ENCODE measurements around the gene TPRN.
A peak's percentile ranks its signal among the peaks of the same experiment; 100 is the strongest.

TPRN gene

DNA sequence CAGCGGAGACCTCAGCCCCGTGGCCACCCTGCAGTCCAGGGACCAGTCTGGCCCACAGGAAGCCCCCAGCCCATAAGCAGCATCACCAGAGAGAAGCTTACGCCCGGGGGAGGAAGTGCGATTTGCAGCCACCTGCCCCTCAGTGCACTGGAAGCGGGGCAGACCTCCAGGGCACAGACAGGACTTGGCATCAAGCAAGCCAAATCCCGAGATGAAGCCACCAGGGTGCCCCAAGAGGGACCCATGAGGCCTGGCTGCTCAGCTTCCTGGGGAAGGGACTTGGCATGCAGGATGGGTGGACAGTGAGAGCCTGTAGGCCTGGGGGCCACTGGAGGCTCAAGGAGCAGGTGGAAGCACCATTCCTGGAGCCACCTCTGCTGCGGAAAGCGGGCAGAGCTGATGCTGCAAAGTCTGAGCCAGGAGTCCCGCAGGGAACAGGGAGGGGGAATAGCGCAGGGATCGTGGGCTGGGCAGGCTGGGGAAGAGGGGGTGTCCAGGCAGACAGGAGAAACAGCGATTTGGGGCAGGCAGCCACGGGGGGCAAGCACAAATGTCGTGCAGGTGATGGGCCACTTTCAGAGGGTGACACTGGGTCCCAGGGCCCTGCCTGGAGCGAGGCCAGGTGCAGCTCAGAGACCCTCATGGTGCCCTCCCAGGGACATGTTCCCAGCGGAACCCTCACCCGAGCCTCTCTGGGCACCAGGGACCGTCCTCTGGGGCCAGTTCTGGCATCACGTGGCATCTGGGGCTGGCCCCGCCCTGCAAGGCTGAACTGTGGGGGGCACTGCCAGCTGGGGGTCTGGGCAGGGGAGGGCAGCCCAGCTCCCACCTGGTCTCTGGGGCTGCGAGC lies 33.9 kb downstream of the TPRN start:
- H3K9me3 ChIP-seq (ENCODE audit: control insufficient read depth, low read length), result no peaks in the 10 kb centered on the region
- no peak overlapping the region for H3K23ac ChIP-seq (ENCODE audit: low read length in 2 of 2)
- no peak overlapping the region for H3K4me3 ChIP-seq (ENCODE audit: insufficient read depth in 1 of 2, low read depth in 1 of 2, low read length in 2 of 2)
- no peak overlapping the region for H4K8ac ChIP-seq (ENCODE audit: low read length)
- no peak overlapping the region for H3K4me2 ChIP-seq (ENCODE audit: low read length, poor library complexity, severe bottlenecking)
- H3K79me1 ChIP-seq (replicated peaks; ENCODE audit: low read length, poor library complexity, severe bottlenecking), result no peaks in the 10 kb centered on the region
- no peak overlapping the region for H2BK120ac ChIP-seq (ENCODE audit: low read depth, low read length)
- no peak overlapping the region for H3K18ac ChIP-seq (ENCODE audit: low read depth in 1 of 2, low read length in 2 of 2)
- H4K91ac ChIP-seq (ENCODE audit: low read length), result no peak overlapping the region
- H2AFZ ChIP-seq (ENCODE audit: low read depth, low read length), result no peak overlapping the region
- H2BK15ac ChIP-seq (ENCODE audit: low read depth, poor library complexity, severe bottlenecking), result no peak overlapping the region
- H3K36me3 ChIP-seq (ENCODE audit: control insufficient read depth in 1 of 2, insufficient read depth in 2 of 2, low read depth in 1 of 2, low read length in 2 of 2), result no peaks in the 10 kb centered on the region
- peaks cover 39% of the 10 kb centered on the region for H3K4me1 ChIP-seq (ENCODE audit: control insufficient read depth, insufficient read depth, low read depth, low read length)
- H3K27me3 ChIP-seq (ENCODE audit: control insufficient read depth in 1 of 2, insufficient read depth in 1 of 2, low read length in 2 of 2), result peaks cover 85 to 87% of the 10 kb centered on the region in 2 experiments
- H3K14ac ChIP-seq (ENCODE audit: low read length in 2 of 2), result no peak overlapping the region
- no peak overlapping the region for H3K4ac ChIP-seq (ENCODE audit: low read depth in 1 of 2, low read length in 2 of 2)
- no peak overlapping the region for H3K9ac ChIP-seq (ENCODE audit: low read length)
- H2BK12ac ChIP-seq (ENCODE audit: low read length in 2 of 2), result no peak overlapping the region
- DNase-seq, result no peak
- H2AK5ac ChIP-seq (ENCODE audit: low read length, severe bottlenecking), result no peak overlapping the region
- WGBS, result 73% methylated on average over 22 of the region's 22 CpGs
- H3K27ac ChIP-seq (ENCODE audit: low read length, poor library complexity, severe bottlenecking), result no peak overlapping the region
- no peak overlapping the region for H2BK5ac ChIP-seq (ENCODE audit: low read depth, low read length, poor library complexity, severe bottlenecking)

DNA sequence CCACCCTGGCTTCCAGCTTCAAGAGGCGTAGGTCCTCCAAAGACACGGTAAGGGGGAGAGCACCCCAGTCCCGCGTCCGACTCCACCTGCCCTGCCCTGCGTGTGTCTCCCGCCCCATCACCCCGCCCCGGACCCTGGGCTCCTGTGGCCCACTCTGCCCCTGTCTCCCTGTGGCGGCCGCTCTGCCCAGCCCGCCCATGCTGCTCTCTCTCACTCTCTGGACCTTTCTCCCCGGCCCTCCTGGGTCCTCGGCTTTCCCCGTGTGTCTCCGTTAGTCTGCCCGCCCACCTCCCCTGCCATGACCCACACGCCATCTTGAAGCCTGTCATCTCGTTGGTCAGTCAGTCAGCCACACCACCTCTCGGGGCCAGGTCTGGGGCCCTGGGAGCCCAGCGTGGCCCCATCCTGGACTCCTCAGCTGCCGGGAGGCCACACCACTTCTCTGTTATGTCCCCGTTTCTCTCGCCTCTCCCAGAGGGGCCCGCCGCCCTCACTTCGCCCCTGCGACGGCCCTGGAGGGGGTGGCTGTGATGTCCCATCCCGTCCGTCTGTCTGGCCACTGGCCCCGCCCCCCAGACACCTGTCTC lies 35.2 kb downstream of the TPRN start:
- Histone ChIP-seq H3K23ac (ENCODE audit: low read length in 2 of 2) (no peak overlapping the region), H3K9ac (ENCODE audit: low read length) (no peak overlapping the region), H2BK12ac (ENCODE audit: low read length in 2 of 2) (no peak overlapping the region), H3K27ac (ENCODE audit: low read length, poor library complexity, severe bottlenecking) (no peak overlapping the region), H2BK120ac (ENCODE audit: low read depth, low read length) (no peak overlapping the region), H3K9me3 (ENCODE audit: control insufficient read depth, low read length) (no peaks in the 10 kb centered on the region), H3K4me3 (ENCODE audit: insufficient read depth in 1 of 2, low read depth in 1 of 2, low read length in 2 of 2) (no peak overlapping the region), H3K18ac (ENCODE audit: low read depth in 1 of 2, low read length in 2 of 2) (no peak overlapping the region), H4K8ac (ENCODE audit: low read length) (no peak overlapping the region), H3K4ac (ENCODE audit: low read depth in 1 of 2, low read length in 2 of 2) (no peak overlapping the region), H3K27me3 (ENCODE audit: control insufficient read depth in 1 of 2, insufficient read depth in 1 of 2, low read length in 2 of 2) (peaks cover 79 to 85% of the 10 kb centered on the region in 2 experiments), H3K79me1 (replicated peaks; ENCODE audit: low read length, poor library complexity, severe bottlenecking) (no peaks in the 10 kb centered on the region), H2BK15ac (ENCODE audit: low read depth, poor library complexity, severe bottlenecking) (no peak overlapping the region), H3K4me2 (ENCODE audit: low read length, poor library complexity, severe bottlenecking) (no peak overlapping the region), H2BK5ac (ENCODE audit: low read depth, low read length, poor library complexity, severe bottlenecking) (no peak overlapping the region), H2AK5ac (ENCODE audit: low read length, severe bottlenecking) (no peak overlapping the region), H3K4me1 (ENCODE audit: control insufficient read depth, insufficient read depth, low read depth, low read length) (peaks cover 41% of the 10 kb centered on the region), H3K14ac (ENCODE audit: low read length in 2 of 2) (no peak overlapping the region), H2AFZ (ENCODE audit: low read depth, low read length) (no peak overlapping the region), H4K91ac (ENCODE audit: low read length) (no peak overlapping the region), H3K36me3 (ENCODE audit: control insufficient read depth in 1 of 2, insufficient read depth in 2 of 2, low read depth in 1 of 2, low read length in 2 of 2) (no peaks in the 10 kb centered on the region)
- 86% methylated on average over 32 of the region's 32 CpGs for WGBS
- DNase-seq, result no peak

DNA sequence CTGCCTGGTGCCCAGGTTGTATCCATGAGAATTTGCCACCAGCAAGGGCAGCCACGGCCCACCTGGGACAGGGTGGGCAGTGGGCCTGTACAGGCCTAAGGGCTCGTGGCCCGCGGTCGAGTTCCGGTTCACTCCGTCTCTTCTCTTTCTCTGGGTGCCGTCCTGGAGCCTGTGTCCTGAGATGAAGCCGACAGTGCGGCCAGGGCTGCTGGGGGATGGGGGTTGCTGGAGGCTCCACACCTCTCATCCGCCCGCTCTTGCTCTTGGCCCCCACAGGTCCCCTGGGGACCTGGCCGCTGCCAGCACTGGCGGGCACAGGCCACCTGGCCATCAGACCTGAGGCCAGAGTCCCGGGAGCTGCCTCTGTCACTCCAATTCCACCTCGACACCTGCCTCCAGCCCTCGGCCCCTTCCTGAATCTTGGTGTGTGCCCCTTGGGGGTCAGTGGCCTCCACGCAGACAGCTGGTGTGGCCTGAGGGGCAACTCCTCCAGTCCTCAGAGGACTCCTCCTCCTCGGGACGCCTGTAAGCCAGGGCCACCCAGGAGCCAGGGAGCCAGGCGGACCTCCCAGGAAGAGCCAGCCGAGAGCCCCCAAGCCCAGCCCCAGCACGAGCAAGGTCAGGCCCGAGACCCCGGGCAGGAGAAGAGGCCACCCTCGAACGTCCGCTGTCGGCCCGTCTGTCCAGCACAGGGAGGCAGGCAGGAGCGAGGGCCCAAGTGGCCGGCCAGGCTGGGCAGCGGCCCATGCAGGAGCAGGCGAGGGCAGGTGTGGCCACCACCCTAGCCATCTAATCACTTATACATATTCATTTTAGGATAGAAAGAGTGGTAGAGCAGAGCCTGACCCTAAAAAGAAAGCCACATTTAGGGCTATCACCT lies 35.9 kb downstream of the TPRN start:
- Histone ChIP-seq H3K4me2 (ENCODE audit: low read length, poor library complexity, severe bottlenecking) (no peak overlapping the region), H3K27ac (ENCODE audit: low read length, poor library complexity, severe bottlenecking) (no peak overlapping the region), H3K9ac (ENCODE audit: low read length) (no peak overlapping the region), H2AK5ac (ENCODE audit: low read length, severe bottlenecking) (no peak overlapping the region), H3K23ac (ENCODE audit: low read length in 2 of 2) (no peak overlapping the region), H3K9me3 (ENCODE audit: control insufficient read depth, low read length) (no peaks in the 10 kb centered on the region), H3K14ac (ENCODE audit: low read length in 2 of 2) (no peak overlapping the region), H3K4me3 (ENCODE audit: insufficient read depth in 1 of 2, low read depth in 1 of 2, low read length in 2 of 2) (no peak overlapping the region), H3K18ac (ENCODE audit: low read depth in 1 of 2, low read length in 2 of 2) (no peak overlapping the region), H2AFZ (ENCODE audit: low read depth, low read length) (no peak overlapping the region), H3K4me1 (ENCODE audit: control insufficient read depth, insufficient read depth, low read depth, low read length) (peaks cover 38% of the 10 kb centered on the region), H4K8ac (ENCODE audit: low read length) (no peak overlapping the region), H2BK15ac (ENCODE audit: low read depth, poor library complexity, severe bottlenecking) (peak overlapping the region; percentile 30), H3K36me3 (ENCODE audit: control insufficient read depth in 1 of 2, insufficient read depth in 2 of 2, low read depth in 1 of 2, low read length in 2 of 2) (no peaks in the 10 kb centered on the region), H4K91ac (ENCODE audit: low read length) (no peak overlapping the region), H2BK120ac (ENCODE audit: low read depth, low read length) (no peak overlapping the region), H3K79me1 (replicated peaks; ENCODE audit: low read length, poor library complexity, severe bottlenecking) (no peaks in the 10 kb centered on the region), H2BK5ac (ENCODE audit: low read depth, low read length, poor library complexity, severe bottlenecking) (no peak overlapping the region), H2BK12ac (ENCODE audit: low read length in 2 of 2) (no peak overlapping the region), H3K4ac (ENCODE audit: low read depth in 1 of 2, low read length in 2 of 2) (no peak overlapping the region), H3K27me3 (ENCODE audit: control insufficient read depth in 1 of 2, insufficient read depth in 1 of 2, low read length in 2 of 2) (peaks cover 78 to 87% of the 10 kb centered on the region in 2 experiments)
- 80% methylated on average over 30 of the region's 34 CpGs for WGBS
- DNase-seq, result no peak

DNA sequence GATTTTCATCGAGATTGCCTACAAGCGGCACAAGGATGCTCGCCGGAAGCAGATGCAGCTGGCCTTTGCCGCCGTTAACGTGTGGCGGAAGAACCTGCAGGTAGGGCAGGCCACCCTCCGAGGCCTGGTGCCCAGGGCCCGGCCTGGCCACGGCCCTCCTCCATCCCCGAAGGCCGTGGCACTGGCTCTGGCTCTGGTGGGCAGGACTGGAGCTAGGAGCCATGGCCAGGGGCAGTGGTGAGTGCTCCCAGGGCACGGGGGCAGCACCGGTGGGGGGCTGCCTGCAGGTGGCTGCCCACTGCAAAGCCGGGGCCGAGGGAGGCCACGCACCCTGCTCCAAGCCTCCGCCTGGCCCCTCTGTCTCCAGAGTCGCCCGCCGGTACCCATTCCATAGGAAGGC lies 36.7 kb downstream of the TPRN start:
- WGBS, result 93% methylated on average over 22 of the region's 22 CpGs

More for the DNA sequence above, 36.7 kb downstream of the TPRN start:
- Histone ChIP-seq H2BK12ac (ENCODE audit: low read length in 2 of 2) (no peak overlapping the region), H2AK5ac (ENCODE audit: low read length, severe bottlenecking) (no peak overlapping the region), H3K4me1 (ENCODE audit: control insufficient read depth, insufficient read depth, low read depth, low read length) (peaks cover 30% of the 10 kb centered on the region), H2AFZ (ENCODE audit: low read depth, low read length) (no peak overlapping the region), H3K4me2 (ENCODE audit: low read length, poor library complexity, severe bottlenecking) (no peak overlapping the region), H4K8ac (ENCODE audit: low read length) (no peak overlapping the region), H3K9me3 (ENCODE audit: control insufficient read depth, low read length) (no peaks in the 10 kb centered on the region), H3K27me3 (ENCODE audit: control insufficient read depth in 1 of 2, insufficient read depth in 1 of 2, low read length in 2 of 2) (peaks cover 78 to 95% of the 10 kb centered on the region in 2 experiments), H3K23ac (ENCODE audit: low read length in 2 of 2) (no peak overlapping the region), H3K4me3 (ENCODE audit: insufficient read depth in 1 of 2, low read depth in 1 of 2, low read length in 2 of 2) (no peak overlapping the region), H2BK15ac (ENCODE audit: low read depth, poor library complexity, severe bottlenecking) (no peak overlapping the region), H2BK120ac (ENCODE audit: low read depth, low read length) (no peak overlapping the region), H3K9ac (ENCODE audit: low read length) (no peak overlapping the region), H3K14ac (ENCODE audit: low read length in 2 of 2) (no peak overlapping the region), H3K18ac (ENCODE audit: low read depth in 1 of 2, low read length in 2 of 2) (no peak overlapping the region), H2BK5ac (ENCODE audit: low read depth, low read length, poor library complexity, severe bottlenecking) (no peak overlapping the region), H3K36me3 (ENCODE audit: control insufficient read depth in 1 of 2, insufficient read depth in 2 of 2, low read depth in 1 of 2, low read length in 2 of 2) (no peaks in the 10 kb centered on the region), H3K27ac (ENCODE audit: low read length, poor library complexity, severe bottlenecking) (no peak overlapping the region), H4K91ac (ENCODE audit: low read length) (no peak overlapping the region), H3K79me1 (replicated peaks; ENCODE audit: low read length, poor library complexity, severe bottlenecking) (no peaks in the 10 kb centered on the region), H3K4ac (ENCODE audit: low read depth in 1 of 2, low read length in 2 of 2) (no peak overlapping the region)
- no peak for DNase-seq
